MCF 10A (cell line): Measurements from ENCODE around the gene CAV1. TPM values are rescaled to one million over a fixed set of nuclear protein-coding genes. Genes with fewer than 3 reads are reported as not detected.

Source experiments
- BruUV-seq: library from RNA; stranded (reverse); fragments of 400-500 nt; replicated peaks from 2 replicates; lab custom pipeline; 2021; lab: Mats Ljungman, UMichigan
- CTCF ChIA-PET: fragments of 300-600 bp; sonication (Branson Sonifier 250); formaldehyde crosslinking; extraction: SDS; loops from one replicate; lab custom pipeline; 2021; ENCODE audit warnings: antibody characterized with exemption, inconsistent platforms; lab: Yijun Ruan, JAX
- POLR2A ChIA-PET: fragments of 300-600, 350-650 bp; sonication (Branson Sonifier 250); formaldehyde crosslinking; extraction: SDS; loops from one replicate; lab custom pipeline; 2020; ENCODE audit warnings: antibody characterized with exemption, inconsistent platforms; lab: Yijun Ruan, JAX
- DNase-seq: peaks from one replicate; pipeline ENCODE4 v3.0.0-alpha.2; 2018; ENCODE audit not compliant: unreplicated experiment
- H3K27ac Mint-ChIP-seq: one replicate; pipeline ENCODE4 v1.8.0; 2022; ENCODE audit warnings: mild to moderate bottlenecking, low read depth, mixed read lengths; ENCODE audit not compliant: unreplicated experiment
- H3K27me3 Mint-ChIP-seq: one replicate; pipeline ENCODE4 v1.8.0; 2022; ENCODE audit warnings: mixed read lengths; ENCODE audit not compliant: insufficient read depth, unreplicated experiment
- H3K36me3 Mint-ChIP-seq: one replicate; pipeline ENCODE4 v1.8.0; 2022; ENCODE audit warnings: mild to moderate bottlenecking, moderate library complexity, mixed read lengths; ENCODE audit not compliant: insufficient read depth, unreplicated experiment
- H3K4me1 Mint-ChIP-seq: one replicate; pipeline ENCODE4 v1.8.0; 2022; ENCODE audit warnings: mixed read lengths; ENCODE audit not compliant: insufficient read depth, unreplicated experiment
- H3K4me3 Mint-ChIP-seq: one replicate; pipeline ENCODE4 v1.8.0; 2022; ENCODE audit warnings: mild to moderate bottlenecking, moderate library complexity, mixed read lengths; ENCODE audit not compliant: unreplicated experiment
- H3K9me3 Mint-ChIP-seq: one replicate; pipeline ENCODE4 v1.8.0; 2022; ENCODE audit warnings: mixed read lengths; ENCODE audit not compliant: unreplicated experiment
- CTCF ChIP-seq: fragments of 200-600 bp; IDR thresholded peaks from one replicate; pipeline ENCODE4 v1.8.0; 2022; ENCODE audit warnings: antibody characterized with exemption, mild to moderate bottlenecking; ENCODE audit not compliant: unreplicated experiment
- intact Hi-C: fragments of 100-400 bp; cut with micrococcal nuclease; formaldehyde crosslinking; loops from 2 replicates; pipeline ENCODE4 v1.14.1; 2022
- total RNA-seq: library from RNA; stranded (reverse); gene quantifications from 2 replicates; pipeline ENCODE4 v1.2.3, GENCODE V29; 2022

Gene CAV1
- total RNA-seq, 1 experiment from 2014 or later, result 267 TPM

GRCh38 chr7:116546054-116546453, 21.2 kb downstream of the CAV1 start:
- peaks cover 89% of the 10 kb centered on the region for H3K36me3 Mint-ChIP-seq
- no peak overlapping the region for H3K27ac Mint-ChIP-seq
- intact Hi-C loops, result no loop called here
- POLR2A ChIA-PET, result interaction anchor here (0.7 to 1.6 kb wide), 5 partner anchors 7 to 166 kb away, joined by 3 to 4 read pairs (median 3); no protein-coding TSS in a partner anchor
- no peaks in the 10 kb centered on the region for H3K9me3 Mint-ChIP-seq
- CTCF ChIA-PET, result interaction anchor here (0.6 to 1.1 kb wide), 2 partner anchors 12 to 20 kb away, joined by 3 read pairs; no protein-coding TSS in a partner anchor
- no peaks in the 10 kb centered on the region for H3K27me3 Mint-ChIP-seq
- no peak for DNase-seq
- H3K4me3 Mint-ChIP-seq, result no peak overlapping the region
- BruUV-seq, result no TSS peak
- no peak for TF ChIP-seq CTCF
- peaks cover 50% of the 10 kb centered on the region for H3K4me1 Mint-ChIP-seq

- Mint-ChIP-seq H3K27ac (no peak overlapping the region), H3K4me3 (no peak overlapping the region), H3K27me3 (no peaks in the 10 kb centered on the region), H3K4me1 (peaks cover 43% of the 10 kb centered on the region), H3K9me3 (no peaks in the 10 kb centered on the region), H3K36me3 (peaks cover 88% of the 10 kb centered on the region)
- intact Hi-C loops, result no loop called here
- CTCF ChIA-PET, result interaction anchor here (0.7 to 1.4 kb wide), 5 partner anchors 20 to 310 kb away, joined by 3 to 6 read pairs (median 3); no protein-coding TSS in a partner anchor
- BruUV-seq, result no TSS peak
- TF ChIP-seq CTCF, result no peak
- POLR2A ChIA-PET, result interaction anchor here (0.9 to 1.6 kb wide), 5 partner anchors 11 to 23 kb away, joined by 3 to 4 read pairs (median 4); no protein-coding TSS in a partner anchor
- DNase-seq, result no peak
Measured at GRCh38 chr7:116546916-116547315, 22.1 kb downstream of the CAV1 start.

- H3K4me1 Mint-ChIP-seq, result peaks cover 45% of the 10 kb centered on the region
- no peak overlapping the region for H3K4me3 Mint-ChIP-seq
- ChIA-PET POLR2A (interaction anchor here (1.0 to 1.6 kb wide), 4 partner anchors 10 to 22 kb away, joined by 3 to 4 read pairs (median 4); no protein-coding TSS in a partner anchor), CTCF (interaction anchor here (0.7 to 1.4 kb wide), 5 partner anchors 21 to 311 kb away, joined by 3 to 6 read pairs (median 3); no protein-coding TSS in a partner anchor)
- no peaks in the 10 kb centered on the region for H3K27me3 Mint-ChIP-seq
- no peak for DNase-seq
- H3K36me3 Mint-ChIP-seq, result peaks cover 88% of the 10 kb centered on the region
- no TSS peak for BruUV-seq
- H3K27ac Mint-ChIP-seq, result peak overlapping the region; percentile 36
- TF ChIP-seq CTCF, result no peak
- intact Hi-C loops, result no loop called here
- H3K9me3 Mint-ChIP-seq, result no peaks in the 10 kb centered on the region
Measured at GRCh38 chr7:116547347-116547746, 22.5 kb downstream of the CAV1 start.

- CTCF ChIA-PET, result no interaction called here
- TF ChIP-seq CTCF, result no peak
- Mint-ChIP-seq H3K27me3 (no peaks in the 10 kb centered on the region), H3K4me3 (no peak overlapping the region), H3K27ac (peak overlapping the region; percentile 36), H3K36me3 (peaks cover 84% of the 10 kb centered on the region), H3K4me1 (peaks cover 40% of the 10 kb centered on the region), H3K9me3 (no peaks in the 10 kb centered on the region)
- POLR2A ChIA-PET, result interaction anchor here (1.9 kb wide), 1 partner anchor 14 kb away, joined by 5 read pairs; no protein-coding TSS in a partner anchor
- intact Hi-C loops, result no loop called here
- DNase-seq, result no peak
- no TSS peak for BruUV-seq
Measured at GRCh38 chr7:116548506-116548905, 23.7 kb downstream of the CAV1 start.
